ENCODE measurements around the gene GBF1.

- TF ChIP-seq POLR2A (IDR thresholded peaks at IDR 0.05): no peak
- TF ChIP-seq CTCF (IDR thresholded peaks at IDR 0.05 in 4 of 5, conservative IDR thresholded peaks at IDR 0.05 in 1 of 5): no peak
These were observed 159.2 kb downstream of the GBF1 start for GRCh38 chr10:102404361-102405107.

Data from gastrocnemius medialis (tissue), 4 donors.